Thyroid gland (tissue), 4 donors: ENCODE measurements around the gene RNF19B. TPM values are rescaled to one million over a fixed set of nuclear protein-coding genes. Genes with fewer than 3 reads are reported as not detected.

Source experiments
- DNase-seq, 2 donors: peaks; one replicate each; pipeline ENCODE4 v3.0.0-alpha.2; 2019
- H3K27ac ChIP-seq, 3 donors: fragments of 200-600 bp; sonication (generic); 1 replicate in 2 of 3; 2 replicates in 1 of 3; pipeline ENCODE4 v1.5.1; 2016 to 2019; ENCODE audit warnings: mild to moderate bottlenecking in 1 of 3, moderate library complexity in 1 of 3
- H3K27me3 ChIP-seq: fragments of 200-600 bp; sonication (generic); one replicate; pipeline ENCODE4 v1.5.1; 2019
- H3K36me3 ChIP-seq, 2 donors: fragments of 200-600 bp; sonication (generic); one replicate each; pipeline ENCODE4 v1.5.1; 2016 to 2019
- H3K4me1 ChIP-seq, 2 donors: fragments of 200-600 bp; sonication (generic); one replicate each; pipeline ENCODE4 v1.5.1; 2017 to 2019
- H3K4me3 ChIP-seq, 3 donors: fragments of 200-600 bp; sonication (generic); replicated peaks in 1 of 3; 1 replicate in 2 of 3; 2 replicates in 1 of 3; pipeline ENCODE4 v1.5.1; 2016; ENCODE audit warnings: mild to moderate bottlenecking in 1 of 3
- H3K9me3 ChIP-seq: fragments of 200-600 bp; sonication (generic); one replicate; pipeline ENCODE4 v1.5.1; 2017
- CTCF ChIP-seq, 6 experiments: fragments of 200-600 bp in 3 of 6; fragments of 450-650 bp in 3 of 6; sonication (generic) in 3 of 6; IDR thresholded peaks; one replicate each; pipeline ENCODE4 v1.5.1; 2016 to 2019; ENCODE audit warnings: antibody characterized with exemption in 6 of 6, mild to moderate bottlenecking in 2 of 6, inconsistent platforms in 1 of 6, moderate library complexity in 1 of 6
- POLR2A ChIP-seq, 2 donors: fragments of 450-650 bp; IDR thresholded peaks; one replicate each; pipeline ENCODE4 v1.6.1; 2017; ENCODE audit warnings: antibody characterized with exemption in 2 of 2, mild to moderate bottlenecking in 2 of 2, moderate library complexity in 1 of 2
- WGBS, 2 donors: methylation state at CpG; one replicate each; pipeline ENCODE4 v1.1.5; 2017; 5-methylcytosine and 5-hydroxymethylcytosine counted together
- intact Hi-C: fragments of 100-400 bp; cut with DNase I; formaldehyde crosslinking; loops from one replicate; pipeline ENCODE4 v1.15.1; 2023
- total RNA-seq, 4 donors: library from RNA; depleted of rRNA; stranded (reverse); fragments of >200 nt; gene quantifications; one replicate each; pipeline ENCODE4 v1.2.3, GENCODE V29; 2016

RNF19B gene
- total RNA-seq, 4 donors from 2014 or later: 13.6 to 24.6 (median 22.4) TPM

- TF ChIP-seq CTCF (IDR thresholded peaks at IDR 0.05): no peak
- no peak for TF ChIP-seq POLR2A (IDR thresholded peaks at IDR 0.05)
- intact Hi-C loops: no loop called here
- H3K9me3 ChIP-seq: no peaks in the 10 kb centered on the region
- no peaks in the 10 kb centered on the region for H3K27me3 ChIP-seq
- peak overlapping the region in 1 of 3 donors; percentile 92 for H3K4me3 ChIP-seq
- H3K27ac ChIP-seq: peak overlapping the region in 1 of 3 donors; percentile 59
- DNase-seq: no peak
- no peaks in the 10 kb centered on the region for H3K36me3 ChIP-seq
- WGBS, 2 donors: 79 to 82% methylated on average over 6 of the region's 6 CpGs
- peaks cover 22 to 29% of the 10 kb centered on the region in 2 donors for H3K4me1 ChIP-seq
Observed at GRCh38 chr1:32962248-32962896, 2.2 kb downstream of the RNF19B start.

- intact Hi-C loops: no loop called here
- H3K4me3 ChIP-seq: no peak overlapping the region
- H3K27ac ChIP-seq: peak overlapping the region in 1 of 3 donors; percentile 24
- TF ChIP-seq CTCF (IDR thresholded peaks at IDR 0.05) (no peak), POLR2A (IDR thresholded peaks at IDR 0.05) (no peak)
- H3K9me3 ChIP-seq: no peaks in the 10 kb centered on the region
- WGBS, 2 donors: 63 to 68% methylated on average over 8 of the region's 8 CpGs
- H3K4me1 ChIP-seq: peaks cover 22 to 29% of the 10 kb centered on the region in 2 donors
- DNase-seq: peak; percentile 22 to 42
- H3K36me3 ChIP-seq: no peaks in the 10 kb centered on the region
- H3K27me3 ChIP-seq: no peaks in the 10 kb centered on the region
Observed at GRCh38 chr1:32960819-32961355, 3.7 kb downstream of the RNF19B start.

GRCh38 chr1:32960342-32960741, 4.3 kb downstream of the RNF19B start:
- no peak for TF ChIP-seq CTCF (IDR thresholded peaks at IDR 0.05)
- TF ChIP-seq POLR2A (IDR thresholded peaks at IDR 0.05): no peak
- DNase-seq: no peak
- intact Hi-C loops: no loop called here
- 31 to 43% methylated on average over 2 of the region's 2 CpGs for WGBS, 2 donors
- Histone ChIP-seq H3K27ac (no peak overlapping the region), H3K27me3 (no peaks in the 10 kb centered on the region), H3K36me3 (no peaks in the 10 kb centered on the region), H3K4me1 (peaks cover 22 to 29% of the 10 kb centered on the region in 2 donors), H3K4me3 (no peak overlapping the region), H3K9me3 (no peaks in the 10 kb centered on the region)

GRCh38 chr1:32958827-32959226, 5.8 kb downstream of the RNF19B start:
- TF ChIP-seq POLR2A (IDR thresholded peaks at IDR 0.05) (no peak), CTCF (IDR thresholded peaks at IDR 0.05) (no peak)
- Histone ChIP-seq H3K27ac (peak overlapping the region in 1 of 3 donors; percentile 17), H3K9me3 (no peaks in the 10 kb centered on the region), H3K4me1 (peaks cover 22 to 29% of the 10 kb centered on the region in 2 donors), H3K27me3 (no peaks in the 10 kb centered on the region), H3K36me3 (no peaks in the 10 kb centered on the region), H3K4me3 (no peak overlapping the region)
- intact Hi-C loops: no loop called here
- DNase-seq: no peak
- 85 to 94% methylated on average over 1 of the region's 1 CpG for WGBS, 2 donors

- Histone ChIP-seq H3K4me3 (no peak overlapping the region), H3K27me3 (no peaks in the 10 kb centered on the region), H3K4me1 (peaks cover 8 to 20% of the 10 kb centered on the region in 2 donors), H3K36me3 (no peaks in the 10 kb centered on the region), H3K9me3 (no peaks in the 10 kb centered on the region), H3K27ac (no peak overlapping the region)
- no peak for DNase-seq
- 89 to 95% methylated on average over 3 of the region's 3 CpGs for WGBS, 2 donors
- TF ChIP-seq POLR2A (IDR thresholded peaks at IDR 0.05) (no peak), CTCF (IDR thresholded peaks at IDR 0.05) (no peak)
- intact Hi-C loops: no loop called here
Observed at GRCh38 chr1:32957017-32957416, 7.6 kb downstream of the RNF19B start.
